COLO829 (cell line): ENCODE data around the gene SPTSSB.

Experiments
- DNase-seq: peaks from one replicate; pipeline ENCODE4 v3.0.0; 2012; ENCODE audit warnings: low spot score

Gene SPTSSB

GRCh38 chr3:161390200-161390599 lies 18.9 kb upstream of the SPTSSB start:
- no peak for DNase-seq

DNA sequence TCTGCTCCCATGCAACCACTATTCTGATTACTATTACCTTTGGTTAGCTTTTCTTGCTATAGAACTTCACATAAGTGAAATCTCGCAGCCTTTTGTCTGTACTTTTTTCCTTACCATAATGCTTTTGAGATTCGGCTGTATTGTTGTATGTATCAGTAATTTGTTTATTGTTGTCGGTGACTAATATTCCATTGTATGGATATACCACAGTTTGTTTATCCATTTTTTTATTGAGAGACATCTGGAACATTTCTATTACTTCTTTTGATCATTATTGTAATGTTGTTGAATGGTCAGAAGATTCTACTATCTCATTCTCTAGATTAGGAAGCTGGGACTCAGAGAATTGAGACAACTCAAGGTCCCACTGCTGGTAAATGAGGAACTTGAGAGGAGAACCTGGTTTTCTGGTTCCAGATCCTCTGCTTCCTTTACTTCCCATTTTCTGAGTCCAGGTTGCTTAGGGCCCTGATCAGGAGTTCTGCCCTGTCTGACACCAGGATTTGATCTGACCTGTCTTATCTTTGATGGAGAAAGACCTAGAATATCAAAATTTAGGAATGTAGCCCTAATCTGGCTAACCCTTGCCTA lies 18.2 kb upstream of the SPTSSB start:
- DNase-seq: no peak

- no peak for DNase-seq
These were observed 17.5 kb upstream of the SPTSSB start for GRCh38 chr3:161388855-161389254.

DNA sequence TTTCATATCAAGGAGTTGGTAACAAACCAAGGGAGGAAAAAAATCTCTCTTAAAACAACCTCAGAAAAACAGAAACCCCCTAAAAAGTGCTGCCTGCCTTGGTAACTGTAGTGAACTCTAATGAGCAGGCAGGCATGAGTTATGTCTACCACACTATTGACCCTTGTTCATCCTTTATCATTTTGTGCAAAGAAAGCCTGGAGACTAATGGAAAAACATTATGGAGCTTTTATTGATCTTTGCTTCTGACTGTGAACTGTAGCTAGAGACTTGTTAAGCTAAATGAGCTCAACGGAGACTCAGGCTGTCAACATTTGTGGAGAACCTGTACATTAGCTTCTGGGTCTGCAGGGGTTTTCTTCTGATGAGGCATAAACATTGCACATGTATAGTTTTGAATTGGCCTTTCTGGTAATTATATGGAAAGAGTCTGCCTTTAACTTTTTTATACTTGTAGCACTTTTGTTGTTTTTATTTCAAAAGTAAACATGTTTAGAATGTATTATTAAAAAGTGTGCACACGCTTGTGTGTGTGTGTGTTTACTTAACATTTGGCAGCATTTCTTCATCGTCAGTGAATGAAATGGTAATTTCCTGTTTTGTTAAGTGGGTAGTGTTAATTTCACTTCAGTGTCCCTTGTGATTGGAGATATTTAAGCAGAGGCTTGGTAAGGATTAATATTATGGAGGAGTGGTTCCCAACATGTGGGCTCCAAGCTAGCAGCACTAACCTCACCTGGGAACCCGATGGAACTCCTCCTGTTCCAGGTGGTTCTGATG lies 15.9 kb upstream of the SPTSSB start:
- DNase-seq: no peak

GRCh38 chr3:161372321-161373260 lies 1.3 kb upstream of the SPTSSB start:
- no peak for DNase-seq

- no peak for DNase-seq
These were observed 1.8 kb downstream of the SPTSSB start for GRCh38 chr3:161369531-161369930.

DNA sequence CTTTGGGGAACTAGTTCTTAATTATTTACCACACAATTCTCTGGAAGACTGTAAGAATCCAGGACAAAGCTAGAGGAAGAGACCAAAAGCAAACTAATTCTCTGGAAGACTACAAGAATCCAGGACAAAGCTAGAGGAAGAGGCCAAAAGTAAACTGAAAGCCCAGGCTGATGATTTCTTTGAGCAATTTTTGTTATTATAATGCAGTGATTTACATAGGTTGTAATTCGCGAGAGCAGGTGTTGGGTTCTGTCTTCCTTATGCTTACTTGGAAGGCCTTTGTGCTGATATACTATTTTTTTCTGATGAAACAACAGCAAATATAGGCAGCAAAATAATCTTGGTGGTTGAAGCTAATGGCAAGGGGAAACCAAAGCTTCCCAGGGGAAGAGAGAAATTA lies 5.2 kb downstream of the SPTSSB start:
- no peak for DNase-seq

DNA sequence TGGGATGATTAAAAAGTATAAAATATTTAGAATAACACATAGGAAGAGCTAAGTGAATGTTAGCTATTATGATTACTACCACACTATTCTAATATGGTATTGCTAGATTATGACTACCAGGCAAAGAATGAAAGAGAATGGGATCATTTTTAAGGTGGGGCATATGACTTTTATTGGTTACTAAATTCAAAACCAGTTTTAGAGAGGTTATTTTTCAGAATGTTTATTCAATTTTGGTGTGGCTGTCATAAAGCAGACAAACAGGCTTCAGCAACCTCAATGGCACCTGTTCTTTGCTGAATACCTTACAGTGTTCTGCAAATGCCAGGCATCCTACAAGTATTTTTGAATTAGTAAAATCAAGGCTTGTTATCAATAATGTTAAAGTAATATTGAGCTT lies 12.8 kb downstream of the SPTSSB start:
- no peak for DNase-seq

DNA sequence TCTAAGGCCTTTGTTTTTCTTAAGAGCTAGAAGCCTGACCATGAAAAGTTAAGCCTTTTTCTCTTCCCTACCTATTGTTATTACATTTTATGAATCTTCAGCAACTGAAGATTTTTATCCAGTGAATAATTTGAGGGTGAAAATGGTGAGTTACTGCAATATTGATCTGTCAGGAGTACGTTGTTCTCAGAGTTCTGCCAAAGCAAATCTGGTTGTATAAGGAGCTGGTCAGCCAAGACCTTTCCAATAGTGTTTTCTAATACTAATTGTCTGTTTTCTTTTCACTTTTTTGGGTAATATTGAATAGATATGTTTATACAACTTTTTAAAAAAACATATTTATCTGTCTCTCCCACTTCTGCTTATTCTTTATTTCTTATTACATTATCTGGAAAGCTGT lies 15.0 kb downstream of the SPTSSB start:
- no peak for DNase-seq

DNA sequence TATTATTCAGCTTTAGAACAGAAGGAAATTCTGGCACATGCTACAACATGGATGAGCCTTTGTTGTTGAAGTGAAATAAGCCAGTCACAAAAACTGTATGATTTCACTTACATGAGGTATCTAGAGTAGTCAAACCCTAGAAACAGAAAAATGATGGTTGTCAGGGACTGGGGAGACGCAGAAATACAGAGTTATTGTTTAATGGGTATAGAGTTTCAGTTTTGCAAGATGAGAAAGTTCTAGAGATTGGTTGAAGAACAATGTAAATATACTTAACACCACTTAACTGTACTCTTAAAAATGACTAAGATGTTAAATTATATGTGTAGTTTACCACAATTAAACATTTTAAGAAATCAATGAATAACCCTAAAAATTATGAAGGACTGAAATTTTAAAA lies 15.8 kb downstream of the SPTSSB start:
- no peak for DNase-seq

DNA sequence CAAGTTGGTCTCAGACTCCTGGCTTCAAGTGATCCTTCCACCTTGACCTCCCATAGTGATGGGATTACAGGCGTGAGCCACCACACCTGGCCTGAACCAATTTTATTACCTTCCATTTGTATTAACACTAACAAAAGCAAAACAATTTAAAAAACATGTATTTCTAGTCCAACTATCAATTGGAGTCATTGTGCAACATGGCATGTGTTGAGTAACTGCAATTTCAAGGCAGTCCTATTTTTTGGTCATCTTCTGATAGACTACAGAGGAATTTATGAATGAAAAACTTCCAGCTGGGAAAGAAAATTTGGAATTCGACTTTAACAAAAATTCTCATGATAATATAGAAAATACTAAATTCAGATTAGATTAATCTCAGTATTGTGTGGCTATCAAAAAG lies 16.8 kb downstream of the SPTSSB start:
- no peak for DNase-seq

DNA sequence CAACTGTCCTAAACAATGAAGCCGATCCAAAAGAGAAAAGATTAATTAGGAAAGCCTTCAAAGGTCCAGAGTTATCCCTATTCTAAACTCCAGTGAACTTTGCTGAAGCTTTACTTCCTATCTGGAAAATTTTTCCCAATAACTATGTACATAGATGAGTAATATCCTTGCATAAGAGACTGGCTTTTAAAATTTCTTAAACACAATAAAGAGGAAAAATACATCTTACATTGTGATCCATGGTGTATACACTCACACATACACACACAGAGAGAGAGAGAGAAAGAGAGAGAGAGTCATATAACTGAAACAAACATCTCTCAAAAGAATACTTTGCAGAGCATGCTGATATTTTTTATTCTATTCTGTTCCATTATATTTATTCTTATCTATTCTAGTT lies 20.0 kb downstream of the SPTSSB start:
- DNase-seq: no peak

- DNase-seq: no peak
These were observed 20.4 kb downstream of the SPTSSB start for GRCh38 chr3:161350916-161351315.

- DNase-seq: peak; percentile 93
These were observed 21.6 kb downstream of the SPTSSB start for GRCh38 chr3:161349529-161350312.

GRCh38 chr3:161348796-161349400 lies 22.4 kb downstream of the SPTSSB start:
- peak; percentile 54 for DNase-seq

DNA sequence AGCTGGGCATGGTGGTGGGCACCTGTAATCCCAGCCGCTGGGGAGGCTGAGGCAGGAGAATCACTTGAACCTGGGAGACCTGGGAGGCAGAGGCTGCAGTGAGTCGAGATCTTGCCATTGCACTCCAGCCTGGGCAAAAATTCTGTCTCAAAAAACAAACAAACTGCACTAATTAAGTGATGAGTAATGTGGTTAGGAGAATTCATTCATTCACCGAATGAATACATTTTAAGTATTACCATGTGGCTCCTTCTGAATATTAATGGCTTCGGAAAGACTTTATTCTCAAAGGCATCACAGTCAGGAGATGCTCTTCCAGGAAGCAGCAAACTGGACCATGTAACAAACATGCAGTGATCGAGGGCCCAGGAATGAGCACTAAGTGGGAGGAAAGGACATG lies 23.6 kb downstream of the SPTSSB start:
- peak; percentile 42 for DNase-seq

- DNase-seq: no peak
These were observed 26.3 kb downstream of the SPTSSB start for GRCh38 chr3:161345023-161345422.

- DNase-seq: no peak
These were observed 27.3 kb downstream of the SPTSSB start for GRCh38 chr3:161343986-161344385.

DNA sequence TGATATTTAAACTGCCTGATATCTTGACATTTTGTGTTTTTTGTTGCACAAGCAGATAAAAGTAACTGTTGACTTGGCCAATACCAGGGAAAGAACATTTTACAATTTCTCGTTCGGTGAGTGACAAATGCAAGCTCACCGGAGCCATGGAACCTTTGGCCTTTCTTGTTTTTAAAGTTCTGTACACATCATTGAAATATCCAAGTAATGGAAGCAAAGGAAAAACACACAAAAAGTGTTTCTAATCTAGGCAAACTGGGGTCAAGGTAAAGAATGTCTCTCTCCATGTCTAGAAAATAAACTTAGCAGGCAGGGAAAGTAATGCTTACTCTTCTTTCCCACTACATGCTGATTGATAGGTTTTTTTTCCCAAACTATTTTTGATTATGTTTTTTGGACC lies 27.8 kb downstream of the SPTSSB start:
- DNase-seq: no peak

GRCh38 chr3:161342629-161343028 lies 28.7 kb downstream of the SPTSSB start:
- DNase-seq: no peak
